Astrocyte of the hippocampus (primary cell): ENCODE measurements around the gene RASSF8.

ENCODE experiments used
- DNase-seq: peaks from one replicate; pipeline ENCODE4 v3.0.0; 2011; ENCODE audit warnings: low read depth, low spot score

RASSF8 gene

GRCh38 chr12:25962932-25963525 lies 4.5 kb downstream of the RASSF8 start:
- DNase-seq: no peak

GRCh38 chr12:25965682-25966081 lies 7.2 kb downstream of the RASSF8 start:
- DNase-seq: no peak

GRCh38 chr12:25970082-25970481 lies 11.6 kb downstream of the RASSF8 start:
- DNase-seq: no peak

GRCh38 chr12:25970916-25971653 lies 12.6 kb downstream of the RASSF8 start:
- peak; percentile 64 for DNase-seq

GRCh38 chr12:25971654-25972041 lies 13.2 kb downstream of the RASSF8 start:
- DNase-seq: no peak

- no peak for DNase-seq
These were observed 14.3 kb downstream of the RASSF8 start for GRCh38 chr12:25972783-25973182.

GRCh38 chr12:25975179-25975578 lies 16.7 kb downstream of the RASSF8 start:
- DNase-seq: no peak

- no peak for DNase-seq
These were observed 17.2 kb downstream of the RASSF8 start for GRCh38 chr12:25975682-25976081.

GRCh38 chr12:25976289-25976688 lies 17.8 kb downstream of the RASSF8 start:
- no peak for DNase-seq

GRCh38 chr12:25977047-25977446 lies 18.6 kb downstream of the RASSF8 start:
- DNase-seq: peak; percentile 88

- no peak for DNase-seq
These were observed 20.6 kb downstream of the RASSF8 start for GRCh38 chr12:25979059-25979458.

GRCh38 chr12:25979563-25979962 lies 21.1 kb downstream of the RASSF8 start:
- DNase-seq: peak; percentile 51

GRCh38 chr12:25980035-25980434 lies 21.6 kb downstream of the RASSF8 start:
- no peak for DNase-seq

- no peak for DNase-seq
These were observed 23.1 kb downstream of the RASSF8 start for GRCh38 chr12:25981597-25981996.

GRCh38 chr12:25982416-25982815 lies 23.9 kb downstream of the RASSF8 start:
- DNase-seq: no peak

GRCh38 chr12:25983625-25984024 lies 25.1 kb downstream of the RASSF8 start:
- no peak for DNase-seq

GRCh38 chr12:25984759-25985158 lies 26.3 kb downstream of the RASSF8 start:
- DNase-seq: no peak

GRCh38 chr12:25985316-25986175 lies 27.1 kb downstream of the RASSF8 start:
- no peak for DNase-seq

GRCh38 chr12:25986180-25986579 lies 27.7 kb downstream of the RASSF8 start:
- DNase-seq: no peak

GRCh38 chr12:25988505-25988904 lies 30.0 kb downstream of the RASSF8 start:
- DNase-seq: no peak

GRCh38 chr12:25990495-25990894 lies 32.0 kb downstream of the RASSF8 start:
- DNase-seq: no peak

- peak; percentile 55 for DNase-seq
These were observed 33.7 kb downstream of the RASSF8 start for GRCh38 chr12:25992026-25992782.
